GM18873 (cell line): ENCODE data around the gene MAP1LC3B.

Experiments used
- ATAC-seq: cut with Tn5 transposase; IDR thresholded peaks from one replicate; pipeline ENCODE4 v1.9.1; 2021; ENCODE audit warnings: mild to moderate bottlenecking, moderate library complexity, moderate number of reproducible peaks; ENCODE audit not compliant: unreplicated experiment, low FRiP score

The MAP1LC3B gene

GRCh38 chr16:87391950-87392820 lies at the start of gene MAP1LC3B:
TSS of gene MAP1LC3B (plus strand) at chr16:87392336. CDS start at chr16:87392428, 92 bp downstream.
- ATAC-seq = peak; percentile 51

DNA sequence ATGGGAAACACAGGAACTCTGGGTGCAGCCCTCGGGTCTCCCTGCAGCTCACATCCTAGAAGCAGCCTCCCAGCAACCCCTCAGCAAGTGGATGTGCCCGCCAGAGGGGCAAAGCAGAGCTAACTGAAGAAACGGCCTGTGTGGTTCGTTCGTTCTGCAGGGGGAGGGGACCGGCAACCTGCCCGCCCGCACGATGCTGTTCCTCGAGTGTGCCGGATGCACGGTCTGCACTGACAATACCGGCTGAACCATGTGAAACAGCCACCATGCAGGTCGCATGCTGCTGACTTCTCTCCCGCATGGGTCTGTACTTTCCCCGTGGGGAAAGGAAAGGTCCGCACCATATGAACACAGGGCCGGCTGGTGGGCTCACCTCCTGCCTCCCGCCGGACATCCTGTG lies 49.6 kb upstream of the MAP1LC3B start:
- ATAC-seq = no peak

DNA sequence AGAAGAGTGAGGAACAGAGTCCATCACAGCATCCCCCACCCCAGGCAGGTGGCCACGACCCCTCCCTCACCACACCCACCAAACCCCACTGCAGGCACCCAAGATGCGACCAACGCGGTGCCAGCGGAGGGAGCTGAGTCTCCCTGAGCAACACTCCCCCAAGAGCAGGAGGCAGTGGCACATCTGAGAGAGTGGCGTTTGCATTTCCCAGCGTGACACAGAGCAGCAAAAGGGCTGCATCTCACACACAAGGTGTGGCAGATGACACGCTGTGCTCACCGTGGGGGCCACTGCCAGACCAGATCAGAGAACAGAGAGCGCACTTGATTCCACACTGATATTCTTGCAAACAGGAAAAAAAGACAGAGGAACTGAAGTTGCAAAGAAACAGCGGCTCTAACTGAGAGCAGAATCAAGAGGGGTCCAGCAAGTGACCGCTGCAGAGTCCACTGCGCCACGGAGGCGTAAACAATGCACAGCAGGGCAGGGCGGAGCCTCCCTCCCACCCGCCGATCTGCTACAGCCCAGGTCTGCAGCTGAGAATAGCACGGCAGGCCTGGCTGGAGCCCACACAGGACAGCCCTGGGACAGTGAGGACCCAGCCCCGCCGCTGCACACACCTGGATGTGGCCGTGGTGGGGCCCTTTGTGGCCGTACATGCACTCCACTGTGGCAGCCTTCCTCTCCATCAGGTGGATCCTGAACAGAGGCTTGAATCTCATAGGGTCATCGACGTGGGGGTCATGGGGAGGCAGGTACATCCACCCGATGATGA lies 49.0 kb upstream of the MAP1LC3B start:
- no peak for ATAC-seq

DNA sequence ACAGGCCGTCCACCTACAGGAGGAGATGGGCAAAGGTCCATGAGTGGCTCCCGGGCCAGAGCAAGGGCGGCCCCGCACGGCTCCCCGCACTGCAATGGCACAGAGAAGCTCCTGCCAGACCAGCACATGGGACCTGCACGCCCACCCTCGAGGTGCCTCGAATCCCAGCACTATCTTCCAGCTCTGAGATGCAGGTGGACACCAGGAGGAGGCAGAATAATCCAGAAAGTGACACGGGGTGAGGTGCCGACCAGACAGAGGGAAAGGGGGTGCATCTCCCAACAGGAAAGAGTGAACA lies 48.4 kb upstream of the MAP1LC3B start:
- no peak for ATAC-seq

DNA sequence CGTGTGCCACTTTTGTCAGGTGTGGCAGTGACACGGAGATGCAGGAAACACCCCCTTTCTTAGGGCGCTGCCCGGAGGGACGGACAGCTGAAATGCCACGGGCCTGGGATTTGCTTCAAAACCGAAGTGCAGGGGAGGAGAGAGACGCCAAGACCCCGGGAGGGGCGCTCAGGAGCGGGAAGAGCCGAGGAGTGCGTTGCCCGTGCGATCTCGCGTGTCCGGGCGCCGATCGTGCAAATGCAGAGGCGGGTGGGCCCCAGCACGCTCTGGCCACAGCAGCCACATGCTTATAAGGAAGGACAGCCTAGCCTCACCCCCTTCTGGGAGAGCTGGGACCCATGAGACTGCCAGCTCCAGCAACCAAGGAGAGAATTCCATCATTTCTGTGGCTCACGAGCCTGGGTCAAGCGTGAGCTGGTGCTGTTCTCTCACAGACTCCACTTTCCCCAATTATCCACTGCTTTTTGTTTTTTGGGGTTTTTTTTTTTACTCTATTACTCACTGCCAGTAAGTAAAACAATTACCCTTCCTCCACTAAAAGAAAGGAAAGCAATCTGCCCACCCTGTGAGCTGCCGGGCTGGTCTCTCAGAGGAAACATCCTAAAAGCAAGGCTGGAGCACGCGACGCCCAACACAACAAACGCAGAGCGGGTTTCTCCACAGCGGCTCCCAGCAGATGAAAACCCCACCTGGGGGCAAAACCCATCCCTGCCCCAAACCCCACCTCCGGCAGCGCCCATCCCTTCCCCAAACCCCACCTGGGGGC lies 47.8 kb upstream of the MAP1LC3B start:
- ATAC-seq = no peak

GRCh38 chr16:87344931-87345631 lies 47.1 kb upstream of the MAP1LC3B start:
- no peak for ATAC-seq

DNA sequence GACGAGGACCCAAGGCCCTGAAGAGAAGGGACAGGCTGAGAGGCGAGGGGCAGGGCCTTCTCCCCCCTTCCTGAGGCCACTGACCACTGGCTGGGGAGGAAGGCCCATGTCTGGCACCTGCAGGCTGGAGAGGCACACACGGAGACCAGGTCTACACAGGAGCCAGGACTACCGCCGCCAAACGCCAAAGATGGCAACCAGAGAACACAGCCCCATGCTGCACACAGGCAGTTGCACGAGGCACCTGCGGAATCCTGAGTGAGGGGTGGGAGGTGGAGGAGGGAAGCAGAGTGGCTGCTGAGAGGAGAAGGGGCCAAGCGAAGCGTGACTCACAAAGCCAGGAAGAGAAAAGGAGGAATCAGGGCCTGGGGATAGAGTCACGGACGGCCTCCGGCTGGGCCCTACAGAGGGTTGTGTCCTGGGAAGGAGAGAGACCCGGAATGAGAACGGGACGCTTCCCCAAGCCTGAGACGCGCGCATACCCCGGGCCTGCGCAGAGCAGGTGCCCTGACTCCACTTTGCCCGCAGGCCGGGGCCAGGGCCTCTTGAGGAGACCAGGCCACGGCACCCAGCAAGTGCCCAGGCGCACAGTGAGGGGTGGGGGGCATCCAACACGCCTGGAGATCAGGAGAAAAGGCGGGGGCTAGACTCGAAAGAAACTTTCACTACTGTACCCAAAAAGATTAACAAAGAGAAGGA lies 46.3 kb upstream of the MAP1LC3B start:
- no peak for ATAC-seq

DNA sequence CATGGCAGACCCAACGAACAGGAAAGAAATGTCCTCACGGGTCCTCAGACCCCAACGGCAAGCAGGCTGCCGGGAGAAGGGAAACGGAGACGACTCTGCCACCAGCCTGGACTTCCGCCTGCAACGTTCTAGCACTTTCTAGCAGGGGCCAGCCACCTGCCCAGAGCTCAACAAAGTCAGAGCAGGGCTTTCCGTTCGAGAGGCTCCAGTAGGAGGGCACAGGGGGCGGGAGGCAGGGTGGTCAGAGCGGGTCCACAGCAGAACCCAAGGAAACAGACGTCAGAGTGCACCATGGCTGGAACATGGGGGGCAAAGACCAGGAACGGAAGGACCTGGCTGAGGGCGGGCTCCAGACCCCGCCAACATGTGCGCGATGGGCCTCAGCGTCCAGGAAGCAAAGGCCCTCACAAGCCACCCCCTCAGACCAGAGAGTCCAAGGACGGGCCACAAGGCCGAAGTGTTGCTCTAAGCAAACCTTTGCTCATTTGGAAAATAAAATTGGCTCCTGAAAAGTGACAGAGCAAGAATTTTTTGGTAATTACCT lies 45.5 kb upstream of the MAP1LC3B start:
- ATAC-seq = no peak

- no peak for ATAC-seq
These were observed 44.1 kb upstream of the MAP1LC3B start for GRCh38 chr16:87347932-87348615.

- no peak for ATAC-seq
These were observed 43.4 kb upstream of the MAP1LC3B start for GRCh38 chr16:87348616-87349157.

GRCh38 chr16:87350031-87350430 lies 42.1 kb upstream of the MAP1LC3B start:
- ATAC-seq = no peak

DNA sequence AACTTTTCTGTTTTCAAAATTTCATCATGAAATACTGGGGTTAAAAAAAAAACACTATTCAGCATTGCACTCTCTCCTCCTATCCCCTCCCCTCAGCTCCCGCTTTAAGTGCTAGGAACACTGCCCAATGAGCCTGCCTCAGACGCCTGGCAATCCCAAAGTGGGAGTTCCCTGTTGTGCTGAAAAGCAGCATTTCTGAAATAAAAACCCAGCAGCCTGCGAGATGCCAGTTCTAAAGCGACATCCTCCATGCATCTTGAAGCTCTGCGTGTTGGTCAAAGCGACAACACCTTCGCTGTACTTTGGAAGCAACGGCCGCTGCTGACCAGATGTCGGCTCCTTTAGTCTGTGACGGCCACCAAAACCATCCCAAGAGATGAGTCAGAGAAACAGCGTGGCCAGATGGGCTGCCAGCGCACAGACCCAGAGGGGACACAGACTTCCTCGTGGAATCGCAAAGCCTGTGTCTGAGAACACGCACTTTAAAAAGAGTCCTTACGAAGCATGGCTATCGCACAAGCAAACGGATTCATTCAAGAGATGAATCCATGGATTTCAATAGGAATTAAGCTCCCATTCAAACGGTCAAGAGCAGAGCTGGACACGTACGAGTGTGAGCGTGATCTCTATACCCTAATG lies 41.3 kb upstream of the MAP1LC3B start:
- ATAC-seq = no peak

GRCh38 chr16:87351320-87351698 lies 40.8 kb upstream of the MAP1LC3B start:
- no peak for ATAC-seq

DNA sequence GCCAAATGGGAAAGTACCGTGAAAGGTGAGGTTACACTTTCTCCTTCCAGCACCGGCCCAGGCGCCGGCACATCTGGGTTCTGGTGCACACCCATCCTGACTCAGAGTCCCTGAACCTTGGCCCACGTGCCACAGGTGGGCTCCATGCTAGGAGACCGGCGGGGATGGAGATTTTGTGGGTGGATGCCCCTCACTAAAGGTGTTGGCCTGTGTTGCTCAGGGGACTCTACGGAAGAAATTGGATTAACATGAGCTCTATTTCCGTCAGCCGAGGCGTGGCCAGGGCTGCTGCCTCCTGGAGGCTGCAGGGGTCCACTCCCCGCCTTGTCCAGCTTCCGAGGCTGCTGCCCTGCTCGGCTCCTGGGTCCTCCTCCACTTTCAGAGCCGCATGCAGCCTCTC lies 39.3 kb upstream of the MAP1LC3B start:
- ATAC-seq = no peak

DNA sequence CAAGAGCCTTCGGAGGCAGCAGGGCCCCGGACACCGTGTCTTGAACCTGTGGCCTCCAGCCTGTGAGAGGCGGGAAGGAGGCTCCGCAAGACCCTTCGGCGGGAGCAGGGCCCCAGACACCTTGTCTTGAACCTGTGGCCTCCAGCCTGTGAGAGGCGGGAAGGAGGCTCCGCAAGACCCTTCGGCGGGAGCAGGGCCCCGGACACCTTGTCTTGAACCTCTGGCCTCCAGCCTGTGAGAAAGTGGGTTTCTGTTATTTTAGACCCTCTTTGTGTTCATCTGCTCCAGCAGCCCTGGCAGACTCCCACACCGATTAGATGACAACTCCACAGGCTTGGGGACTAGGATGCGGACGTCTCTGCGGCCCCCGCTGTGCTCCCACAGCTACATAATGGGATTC lies 38.5 kb upstream of the MAP1LC3B start:
- no peak for ATAC-seq

- no peak for ATAC-seq
These were observed 35.7 kb upstream of the MAP1LC3B start for GRCh38 chr16:87356491-87356853.

DNA sequence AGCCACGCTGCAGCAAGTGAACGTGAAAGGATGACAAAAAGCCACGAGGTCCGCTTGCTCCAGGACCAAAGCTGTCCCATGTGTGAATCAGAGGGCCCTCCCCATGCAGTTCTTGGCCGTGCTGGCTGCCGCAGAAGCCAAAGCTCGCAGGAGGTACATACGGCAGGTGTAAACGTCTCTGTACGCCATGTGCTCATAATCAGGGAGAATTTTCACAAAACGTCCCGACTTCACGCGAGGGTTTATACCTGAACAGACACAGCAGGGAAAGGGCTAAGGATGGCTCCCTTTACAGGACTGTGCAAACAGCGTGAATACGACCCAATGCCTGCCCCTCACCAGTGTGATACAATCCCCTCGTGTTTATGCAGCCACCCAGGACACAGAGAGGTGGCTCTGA lies 33.9 kb upstream of the MAP1LC3B start:
- ATAC-seq = no peak

GRCh38 chr16:87358696-87359095 lies 33.4 kb upstream of the MAP1LC3B start:
- ATAC-seq = no peak
